Esophagus muscularis mucosa (tissue), 4 donors: ENCODE measurements around the gene GTF3C4.

Source experiments
- EP300 ChIP-seq: sonication (generic); formaldehyde crosslinking; IDR thresholded peaks from one replicate; pipeline ENCODE4 v1.6.1; 2017; ENCODE audit warnings: antibody characterized with exemption
- POLR2A ChIP-seq: fragments of 450-650 bp; IDR thresholded peaks from one replicate; pipeline ENCODE4 v1.6.1; 2017; ENCODE audit warnings: antibody characterized with exemption, moderate library complexity, mild to moderate bottlenecking, low read depth
- POLR2AphosphoS5 ChIP-seq, 2 donors: sonication (generic); formaldehyde crosslinking; IDR thresholded peaks; one replicate each; pipeline ENCODE4 v1.6.1; 2017; ENCODE audit warnings: antibody characterized with exemption in 2 of 2
- TF ChIP-seq, protein P1 (sequence below), 3 experiments: fragments of 200-600 bp in 2 of 3; fragments of 450-650 bp in 1 of 3; sonication (generic) in 2 of 3; IDR thresholded peaks; one replicate each; pipeline ENCODE4 v1.5.1; 2017 to 2019; ENCODE audit warnings: antibody characterized with exemption in 3 of 3, mild to moderate bottlenecking in 2 of 3, moderate library complexity in 1 of 3

GRCh38 chr9:132698989-132699388, 28.7 kb downstream of the GTF3C4 start:
- TF ChIP-seq, protein P1, sequence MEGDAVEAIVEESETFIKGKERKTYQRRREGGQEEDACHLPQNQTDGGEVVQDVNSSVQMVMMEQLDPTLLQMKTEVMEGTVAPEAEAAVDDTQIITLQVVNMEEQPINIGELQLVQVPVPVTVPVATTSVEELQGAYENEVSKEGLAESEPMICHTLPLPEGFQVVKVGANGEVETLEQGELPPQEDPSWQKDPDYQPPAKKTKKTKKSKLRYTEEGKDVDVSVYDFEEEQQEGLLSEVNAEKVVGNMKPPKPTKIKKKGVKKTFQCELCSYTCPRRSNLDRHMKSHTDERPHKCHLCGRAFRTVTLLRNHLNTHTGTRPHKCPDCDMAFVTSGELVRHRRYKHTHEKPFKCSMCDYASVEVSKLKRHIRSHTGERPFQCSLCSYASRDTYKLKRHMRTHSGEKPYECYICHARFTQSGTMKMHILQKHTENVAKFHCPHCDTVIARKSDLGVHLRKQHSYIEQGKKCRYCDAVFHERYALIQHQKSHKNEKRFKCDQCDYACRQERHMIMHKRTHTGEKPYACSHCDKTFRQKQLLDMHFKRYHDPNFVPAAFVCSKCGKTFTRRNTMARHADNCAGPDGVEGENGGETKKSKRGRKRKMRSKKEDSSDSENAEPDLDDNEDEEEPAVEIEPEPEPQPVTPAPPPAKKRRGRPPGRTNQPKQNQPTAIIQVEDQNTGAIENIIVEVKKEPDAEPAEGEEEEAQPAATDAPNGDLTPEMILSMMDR (IDR thresholded peaks at IDR 0.05): no peak
- TF ChIP-seq EP300 (no peak), POLR2AphosphoS5 (IDR thresholded peaks at IDR 0.05) (no peak), POLR2A (no peak)
